B cell (primary cell): ENCODE measurements around the gene METTL23. TPM values are rescaled to one million over a fixed set of nuclear protein-coding genes. Genes with fewer than 3 reads are reported as not detected.

ENCODE experiments used
- ATAC-seq: fragments of 200-7000 bp; cut with Tn5 transposase; one replicate; pipeline ENCODE4 v1.10.0; 2021; ENCODE audit warnings: low read depth, mild to moderate bottlenecking, moderate number of reproducible peaks, moderate library complexity
- CTCF ChIA-PET: fragments of 350-600 bp; sonication (Branson Sonifier 250); formaldehyde crosslinking; loops from one replicate; lab custom pipeline; 2021; ENCODE audit warnings: antibody characterized with exemption, inconsistent platforms; lab: Charles Lee
- POLR2A ChIA-PET: fragments of 350-600 bp; sonication (Branson Sonifier 250); formaldehyde crosslinking; loops from one replicate; lab custom pipeline; 2021; ENCODE audit warnings: antibody characterized with exemption; lab: Charles Lee
- DNase-seq: peaks from one replicate; pipeline ENCODE4 v3.0.0; 2013
- H2AFZ ChIP-seq: 2 replicates; pipeline ENCODE4 v1.6.1; 2012; ENCODE audit warnings: mild to moderate bottlenecking, low read depth, low read length; ENCODE audit not compliant: insufficient read depth, poor library complexity, severe bottlenecking
- H3K27ac ChIP-seq, 2 donors: 1 replicate in 1 of 2; 2 replicates in 1 of 2; pipeline ENCODE4 v1.5.1; 2012 to 2013; ENCODE audit warnings: low read length in 2 of 2, mild to moderate bottlenecking in 2 of 2, moderate library complexity in 1 of 2
- H3K27me3 ChIP-seq, 4 experiments: fragments of 200-600 bp in 1 of 4; sonication (generic) in 1 of 4; replicated peaks in 1 of 4; 1 replicate in 2 of 4; 2 replicates in 2 of 4; pipeline versions ENCODE4 v1.6.1 to v1.7.0; 2013 to 2016; ENCODE audit warnings: low read length in 3 of 4, mild to moderate bottlenecking in 2 of 4, mixed read lengths in 1 of 4, moderate library complexity in 1 of 4; ENCODE audit not compliant: insufficient read depth in 4 of 4, control insufficient read depth in 3 of 4; ENCODE audit errors: control extremely low read depth in 1 of 4
- H3K36me3 ChIP-seq, 2 experiments: replicated peaks in 1 of 2; 1 replicate in 1 of 2; 2 replicates in 1 of 2; pipeline versions ENCODE4 v1.6.1 to v1.7.1; 2013; ENCODE audit warnings: low read length in 1 of 2; ENCODE audit not compliant: insufficient read depth in 2 of 2, control insufficient read depth in 1 of 2; ENCODE audit errors: control extremely low read depth in 1 of 2, extremely low read depth in 1 of 2
- H3K4me1 ChIP-seq, 2 donors: fragments of 200-600 bp in 1 of 2; sonication (generic) in 1 of 2; 1 replicate in 1 of 2; 2 replicates in 1 of 2; pipeline versions ENCODE4 v1.5.1 to v1.6.1; 2013 to 2017; ENCODE audit warnings: low read length in 2 of 2; ENCODE audit not compliant: control insufficient read depth in 2 of 2, insufficient read depth in 2 of 2
- H3K4me2 ChIP-seq: replicated peaks from 2 replicates; pipeline ENCODE3; 2012; ENCODE audit warnings: mild to moderate bottlenecking, low read depth, low read length; ENCODE audit not compliant: poor library complexity, severe bottlenecking
- H3K4me3 ChIP-seq, 5 experiments: fragments of 200-600 bp in 1 of 5; sonication (generic) in 1 of 5; 1 replicate in 3 of 5; 2 replicates in 2 of 5; pipeline versions ENCODE4 v1.5.1 to v1.7.0; 2011 to 2016; ENCODE audit warnings: low read length in 4 of 5, mild to moderate bottlenecking in 4 of 5, low read depth in 2 of 5, control low read depth in 1 of 5, moderate library complexity in 1 of 5; ENCODE audit not compliant: insufficient read depth in 1 of 5; ENCODE audit errors: control extremely low read depth in 1 of 5, extremely low read depth in 1 of 5
- H3K79me2 ChIP-seq: fragments of 200-600 bp; sonication (generic); one replicate; pipeline ENCODE4 v1.6.0; 2016; ENCODE audit warnings: low read length; ENCODE audit not compliant: control insufficient read depth, insufficient read depth
- H3K9ac ChIP-seq: fragments of 200-600 bp; sonication (generic); 2 replicates; pipeline ENCODE4 v1.6.1; 2017; ENCODE audit warnings: mild to moderate bottlenecking, low read length, moderate library complexity
- H3K9me3 ChIP-seq, 3 donors: one replicate each; pipeline versions ENCODE4 v1.6.1 to v1.7.1; 2013; ENCODE audit warnings: low read length in 2 of 3; ENCODE audit not compliant: control insufficient read depth in 2 of 3, insufficient read depth in 1 of 3; ENCODE audit errors: control extremely low read depth in 1 of 3
- H4K20me1 ChIP-seq: 2 replicates; pipeline ENCODE4 v1.6.0; 2012; ENCODE audit warnings: mild to moderate bottlenecking, low read length; ENCODE audit not compliant: insufficient read depth, control insufficient read depth, poor library complexity, severe bottlenecking
- H3K27ac Mint-ChIP-seq: one replicate; pipeline ENCODE4 v1.8.0; 2021; ENCODE audit warnings: mixed read lengths
- H3K27me3 Mint-ChIP-seq: one replicate; pipeline ENCODE4 v1.8.0; 2021; ENCODE audit warnings: mixed read lengths
- H3K4me1 Mint-ChIP-seq: one replicate; pipeline ENCODE4 v1.8.0; 2021; ENCODE audit warnings: mixed read lengths
- H3K4me3 Mint-ChIP-seq: one replicate; pipeline ENCODE4 v1.8.0; 2021; ENCODE audit warnings: mixed read lengths
- H3K9me3 Mint-ChIP-seq: one replicate; pipeline ENCODE4 v1.8.0; 2022; ENCODE audit warnings: mixed read lengths; ENCODE audit not compliant: insufficient read depth
- EZH2 ChIP-seq: IDR thresholded peaks from 2 replicates; pipeline ENCODE4 v1.6.1; 2012; ENCODE audit warnings: borderline replicate concordance, low read depth, mild to moderate bottlenecking, moderate library complexity, low read length; ENCODE audit not compliant: insufficient read depth, poor library complexity, severe bottlenecking
- WGBS: methylation state at CpG from one replicate; pipeline ENCODE4 v1.1.5; 2013; ENCODE audit warnings: missing lambda C conversion rate; ENCODE audit not compliant: insufficient coverage; 5-methylcytosine and 5-hydroxymethylcytosine counted together
- intact Hi-C: fragments of 100-400 bp; cut with micrococcal nuclease; formaldehyde crosslinking; loops from one replicate; pipeline ENCODE4 v1.10.0; 2022
- polyA plus RNA-seq: library from polyadenylated mRNA; depleted of rRNA; stranded (reverse); fragments of >200 nt; gene quantifications from 2 replicates; pipeline ENCODE4 v1.2.3, GENCODE V29; 2012
- total RNA-seq, 2 donors: library from RNA; stranded (reverse); fragments of 120-200 nt in 1 of 2; gene quantifications; 1 replicate in 1 of 2; 2 replicates in 1 of 2; pipeline versions ENCODE4 v1.2.3 to v1.2.4, GENCODE V29; 2013 to 2022
- TF ChIP-seq, protein P1 (sequence below): fragments of 200-600 bp; IDR thresholded peaks from one replicate; pipeline ENCODE4 v1.8.0; 2022; ENCODE audit warnings: antibody characterized with exemption, mild to moderate bottlenecking

METTL23 gene
- total and polyA plus RNA-seq, 2 donors (not counting 1 experiment from before 2014, with no cell fraction given), result 64.0 to 68.1 TPM

DNA sequence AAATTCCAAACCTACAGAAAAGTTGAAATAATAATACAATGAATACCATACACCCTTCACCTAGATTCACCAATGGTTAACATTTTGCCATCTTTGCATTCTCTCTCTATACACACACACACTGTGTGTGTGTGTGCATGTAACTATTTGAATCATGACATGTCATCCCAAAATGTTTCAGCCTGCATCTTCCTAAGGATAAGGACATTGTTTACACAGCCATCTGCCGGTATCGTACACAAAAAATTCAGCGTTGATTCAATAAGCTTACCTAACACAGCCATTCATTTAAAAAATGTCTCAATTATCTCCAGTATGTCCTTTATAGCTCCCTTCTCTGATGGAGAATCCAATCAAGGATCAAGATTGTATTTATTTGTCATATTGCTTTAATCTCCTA, 19.8 kb upstream of the METTL23 start:
- no peak overlapping the region for H3K4me2 ChIP-seq
- H3K4me3 Mint-ChIP-seq, result no peak overlapping the region
- peaks cover 12% of the 10 kb centered on the region for H3K4me1 Mint-ChIP-seq
- H3K79me2 ChIP-seq, result peaks cover 13% of the 10 kb centered on the region
- no peaks in the 10 kb centered on the region for H4K20me1 ChIP-seq
- TF ChIP-seq, protein P1, sequence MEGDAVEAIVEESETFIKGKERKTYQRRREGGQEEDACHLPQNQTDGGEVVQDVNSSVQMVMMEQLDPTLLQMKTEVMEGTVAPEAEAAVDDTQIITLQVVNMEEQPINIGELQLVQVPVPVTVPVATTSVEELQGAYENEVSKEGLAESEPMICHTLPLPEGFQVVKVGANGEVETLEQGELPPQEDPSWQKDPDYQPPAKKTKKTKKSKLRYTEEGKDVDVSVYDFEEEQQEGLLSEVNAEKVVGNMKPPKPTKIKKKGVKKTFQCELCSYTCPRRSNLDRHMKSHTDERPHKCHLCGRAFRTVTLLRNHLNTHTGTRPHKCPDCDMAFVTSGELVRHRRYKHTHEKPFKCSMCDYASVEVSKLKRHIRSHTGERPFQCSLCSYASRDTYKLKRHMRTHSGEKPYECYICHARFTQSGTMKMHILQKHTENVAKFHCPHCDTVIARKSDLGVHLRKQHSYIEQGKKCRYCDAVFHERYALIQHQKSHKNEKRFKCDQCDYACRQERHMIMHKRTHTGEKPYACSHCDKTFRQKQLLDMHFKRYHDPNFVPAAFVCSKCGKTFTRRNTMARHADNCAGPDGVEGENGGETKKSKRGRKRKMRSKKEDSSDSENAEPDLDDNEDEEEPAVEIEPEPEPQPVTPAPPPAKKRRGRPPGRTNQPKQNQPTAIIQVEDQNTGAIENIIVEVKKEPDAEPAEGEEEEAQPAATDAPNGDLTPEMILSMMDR, result no peak
- no peak for TF ChIP-seq EZH2
- no peaks in the 10 kb centered on the region for H3K27me3 ChIP-seq
- no peak overlapping the region for H3K27ac ChIP-seq
- CTCF ChIA-PET, result no interaction called here
- WGBS, result 100% methylated on average over 3 of the region's 3 CpGs
- no peaks in the 10 kb centered on the region for H3K36me3 ChIP-seq
- no peaks in the 10 kb centered on the region for H3K27me3 Mint-ChIP-seq
- H3K9me3 ChIP-seq, result no peaks in the 10 kb centered on the region
- peaks cover 11 to 14% of the 10 kb centered on the region in 2 donors for H3K4me1 ChIP-seq
- ATAC-seq (no peak), DNase-seq (no peak)
- no peak overlapping the region for H3K27ac Mint-ChIP-seq
- H3K4me3 ChIP-seq, result no peak overlapping the region
- POLR2A ChIA-PET, result interaction anchor here (0.7 kb wide), 1 partner anchor 33 kb away, joined by 4 read pairs; no protein-coding TSS in a partner anchor
- intact Hi-C loops, result no loop called here
- no peaks in the 10 kb centered on the region for H3K9me3 Mint-ChIP-seq
- no peak overlapping the region for H2AFZ ChIP-seq
- H3K9ac ChIP-seq, result no peak overlapping the region

DNA sequence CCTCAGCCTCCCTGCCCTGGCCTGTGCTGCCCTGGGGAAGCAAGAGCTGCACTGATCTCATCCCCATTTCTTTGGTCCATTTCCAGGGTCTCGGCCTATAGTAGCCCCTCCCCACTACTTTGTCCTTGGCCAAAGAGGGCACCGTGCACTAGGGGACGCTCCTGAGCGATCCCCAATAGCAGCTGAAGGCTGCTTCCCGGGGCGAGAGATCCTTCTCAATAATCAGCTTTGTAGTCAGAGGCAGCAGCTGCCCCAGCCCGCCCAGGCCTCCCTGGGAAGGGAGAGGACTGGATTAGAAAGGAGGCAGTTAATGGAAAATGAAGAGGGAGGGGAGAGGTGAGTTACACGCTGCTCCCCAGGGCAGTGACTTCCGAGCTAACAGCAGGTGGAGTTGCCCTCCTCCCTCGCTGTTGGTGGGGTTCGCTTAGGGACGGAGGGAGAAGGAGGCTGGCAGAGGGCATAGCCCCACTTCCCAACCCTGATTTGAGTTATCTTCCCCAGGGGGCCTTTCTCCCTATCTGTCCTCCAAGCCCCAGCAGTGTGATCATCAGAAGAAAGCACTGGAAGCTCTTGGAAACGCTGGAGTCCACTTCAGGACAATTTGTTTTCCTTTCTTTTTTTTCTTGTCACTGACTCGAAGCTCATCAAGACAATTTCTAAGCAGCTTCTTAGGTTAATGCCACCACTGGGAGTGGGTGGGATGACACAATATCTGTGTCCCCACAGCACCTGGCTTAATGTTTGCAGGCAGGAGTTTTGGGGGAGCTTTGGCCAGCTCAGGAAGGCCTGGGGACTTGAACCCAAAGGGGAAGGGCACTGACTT, 18.4 kb upstream of the METTL23 start:
- no peak overlapping the region for H2AFZ ChIP-seq
- ATAC-seq (no peak), DNase-seq (no peak)
- TF ChIP-seq, protein P1, result no peak
- no peak for TF ChIP-seq EZH2
- H3K36me3 ChIP-seq, result peaks cover 0 to under 1% of the 10 kb centered on the region in 2 experiments
- H4K20me1 ChIP-seq, result no peaks in the 10 kb centered on the region
- peaks cover 11 to 14% of the 10 kb centered on the region in 2 donors for H3K4me1 ChIP-seq
- ChIA-PET POLR2A (interaction anchor here (0.5 kb wide), 1 partner anchor 77 kb away, joined by 7 read pairs; no protein-coding TSS in a partner anchor), CTCF (no interaction called here)
- H3K4me3 Mint-ChIP-seq, result no peak overlapping the region
- no peaks in the 10 kb centered on the region for H3K9me3 Mint-ChIP-seq
- peaks cover 12% of the 10 kb centered on the region for H3K4me1 Mint-ChIP-seq
- H3K27ac Mint-ChIP-seq, result no peak overlapping the region
- no peaks in the 10 kb centered on the region for H3K9me3 ChIP-seq
- no peak overlapping the region for H3K4me3 ChIP-seq
- intact Hi-C loops, result no loop called here
- peaks cover 11% of the 10 kb centered on the region for H3K79me2 ChIP-seq
- no peaks in the 10 kb centered on the region for H3K27me3 Mint-ChIP-seq
- WGBS, result 93% methylated on average over 11 of the region's 14 CpGs
- no peak overlapping the region for H3K9ac ChIP-seq
- H3K27ac ChIP-seq, result no peak overlapping the region
- no peak overlapping the region for H3K4me2 ChIP-seq
- H3K27me3 ChIP-seq, result no peaks in the 10 kb centered on the region
